ENCODE measurements around the gene GMDS.

DNA sequence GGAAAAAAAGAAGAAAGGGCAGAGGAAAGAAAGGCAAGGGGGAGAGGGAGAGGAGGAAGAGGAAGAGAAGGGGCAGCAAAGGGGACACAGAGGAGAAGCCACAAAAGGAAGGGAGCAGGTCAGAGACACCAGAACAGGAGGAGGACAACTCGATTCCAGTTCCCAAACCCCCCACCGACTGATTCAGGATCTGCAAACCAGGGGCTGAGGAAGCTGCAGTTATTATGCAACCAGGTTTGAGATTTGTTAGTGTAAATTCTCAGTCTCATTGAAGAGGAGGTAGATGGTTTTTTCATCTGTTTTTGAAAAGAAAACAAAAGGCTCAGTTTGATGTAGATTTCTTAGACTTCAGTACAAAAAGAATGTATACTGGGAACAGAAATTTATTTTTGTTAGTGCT is 432.9 kb downstream of the GMDS start:
- TF ChIP-seq, protein P1, sequence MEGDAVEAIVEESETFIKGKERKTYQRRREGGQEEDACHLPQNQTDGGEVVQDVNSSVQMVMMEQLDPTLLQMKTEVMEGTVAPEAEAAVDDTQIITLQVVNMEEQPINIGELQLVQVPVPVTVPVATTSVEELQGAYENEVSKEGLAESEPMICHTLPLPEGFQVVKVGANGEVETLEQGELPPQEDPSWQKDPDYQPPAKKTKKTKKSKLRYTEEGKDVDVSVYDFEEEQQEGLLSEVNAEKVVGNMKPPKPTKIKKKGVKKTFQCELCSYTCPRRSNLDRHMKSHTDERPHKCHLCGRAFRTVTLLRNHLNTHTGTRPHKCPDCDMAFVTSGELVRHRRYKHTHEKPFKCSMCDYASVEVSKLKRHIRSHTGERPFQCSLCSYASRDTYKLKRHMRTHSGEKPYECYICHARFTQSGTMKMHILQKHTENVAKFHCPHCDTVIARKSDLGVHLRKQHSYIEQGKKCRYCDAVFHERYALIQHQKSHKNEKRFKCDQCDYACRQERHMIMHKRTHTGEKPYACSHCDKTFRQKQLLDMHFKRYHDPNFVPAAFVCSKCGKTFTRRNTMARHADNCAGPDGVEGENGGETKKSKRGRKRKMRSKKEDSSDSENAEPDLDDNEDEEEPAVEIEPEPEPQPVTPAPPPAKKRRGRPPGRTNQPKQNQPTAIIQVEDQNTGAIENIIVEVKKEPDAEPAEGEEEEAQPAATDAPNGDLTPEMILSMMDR (conservative IDR thresholded peaks at IDR 0.05 in 1 of 2, IDR thresholded peaks at IDR 0.05 in 1 of 2; ENCODE audit: low read depth in 1 of 2, low read length in 2 of 2) = no peak
- no peak for TF ChIP-seq EZH2 (IDR thresholded peaks at IDR 0.05; ENCODE audit: low read length, missing control alignments)

All from fibroblast of lung (primary cell).